T-helper 2 cell treated with Interferon-gamma antibody and Interleukin-4, amounts not matched to agents 5 μg/mL and 100 μg/mL, for 36 hours (primary cell): ENCODE measurements around the gene ADAMTS2.

Experiments used
- DNase-seq: peaks from one replicate; pipeline ENCODE4 v3.0.0; 2021; ENCODE audit warnings: low spot score
- H3K27ac Mint-ChIP-seq: one replicate; pipeline ENCODE4 v1.8.0; 2021; ENCODE audit warnings: mild to moderate bottlenecking, mixed read lengths
- H3K27me3 Mint-ChIP-seq: one replicate; pipeline ENCODE4 v1.8.0; 2021; ENCODE audit warnings: low read depth, mixed read lengths
- H3K36me3 Mint-ChIP-seq: one replicate; pipeline ENCODE4 v1.8.0; 2021; ENCODE audit warnings: low read depth, mixed read lengths
- H3K4me1 Mint-ChIP-seq: one replicate; pipeline ENCODE4 v1.8.0; 2021; ENCODE audit warnings: low read depth, mixed read lengths
- H3K4me3 Mint-ChIP-seq: one replicate; pipeline ENCODE4 v1.8.0; 2022; ENCODE audit warnings: mild to moderate bottlenecking, moderate library complexity, mixed read lengths
- H3K9me3 Mint-ChIP-seq: one replicate; pipeline ENCODE4 v1.8.0; 2021; ENCODE audit warnings: mixed read lengths

ADAMTS2 gene

GRCh38 chr5:179362355-179362754, 17.1 kb upstream of the ADAMTS2 start:
- H3K27me3 Mint-ChIP-seq: no peaks in the 10 kb centered on the region
- H3K4me3 Mint-ChIP-seq: no peak overlapping the region
- no peaks in the 10 kb centered on the region for H3K4me1 Mint-ChIP-seq
- H3K27ac Mint-ChIP-seq: no peak overlapping the region
- DNase-seq: no peak
- H3K36me3 Mint-ChIP-seq: no peaks in the 10 kb centered on the region
- no peaks in the 10 kb centered on the region for H3K9me3 Mint-ChIP-seq

DNA sequence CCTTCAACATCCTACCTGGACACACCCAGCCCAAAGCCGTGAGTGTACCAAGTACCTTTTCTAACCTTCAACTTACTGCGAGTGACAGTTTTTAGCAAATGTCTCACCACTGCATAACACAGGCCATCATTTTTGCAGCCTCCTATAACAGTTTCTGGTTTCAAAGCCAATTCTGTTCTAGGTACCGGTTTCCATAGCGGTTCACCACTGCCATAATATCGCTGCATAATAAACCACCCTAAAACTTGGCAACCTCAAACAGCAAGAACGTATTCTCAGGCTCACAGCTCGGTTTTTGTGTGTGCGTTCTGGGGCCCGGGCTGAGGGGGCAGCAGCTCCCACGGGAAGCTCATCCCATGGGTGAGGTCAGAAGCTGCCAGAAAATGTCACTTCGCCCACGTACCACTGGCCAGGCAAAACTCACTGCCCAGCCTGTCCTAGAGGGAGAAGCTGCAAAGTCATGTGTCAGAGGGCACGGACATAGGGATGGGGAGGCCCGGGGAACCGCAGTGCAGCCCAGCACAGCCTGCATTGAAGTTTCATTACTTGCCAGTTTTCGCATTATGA, 15.9 kb upstream of the ADAMTS2 start:
- Mint-ChIP-seq H3K9me3 (no peaks in the 10 kb centered on the region), H3K36me3 (no peaks in the 10 kb centered on the region), H3K4me1 (no peaks in the 10 kb centered on the region), H3K27ac (no peak overlapping the region), H3K27me3 (no peaks in the 10 kb centered on the region), H3K4me3 (no peak overlapping the region)
- no peak for DNase-seq

DNA sequence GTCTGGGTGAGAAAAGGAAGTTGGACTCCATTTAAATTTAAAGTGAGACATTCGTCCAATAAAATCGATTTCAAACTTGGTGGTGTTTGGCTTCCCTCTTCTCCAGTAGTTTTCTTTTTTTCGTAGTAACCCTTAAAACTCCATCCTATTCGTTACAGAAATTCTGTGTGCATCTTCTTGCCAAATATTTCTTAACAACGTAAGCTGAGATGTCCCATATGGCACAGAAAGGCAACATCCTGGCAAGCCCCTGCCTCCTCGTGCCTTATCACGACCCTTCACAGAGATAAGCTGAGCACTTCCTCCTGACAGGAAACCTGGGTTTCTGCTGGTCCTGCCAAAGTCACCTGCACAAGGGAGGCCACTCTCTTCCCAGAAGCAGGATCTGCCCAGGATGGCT, 11.8 kb upstream of the ADAMTS2 start:
- Mint-ChIP-seq H3K27me3 (no peaks in the 10 kb centered on the region), H3K27ac (no peak overlapping the region), H3K36me3 (no peaks in the 10 kb centered on the region), H3K9me3 (no peaks in the 10 kb centered on the region), H3K4me3 (no peak overlapping the region), H3K4me1 (no peaks in the 10 kb centered on the region)
- no peak for DNase-seq

- no peak overlapping the region for H3K4me3 Mint-ChIP-seq
- H3K9me3 Mint-ChIP-seq: no peaks in the 10 kb centered on the region
- no peaks in the 10 kb centered on the region for H3K27me3 Mint-ChIP-seq
- no peak overlapping the region for H3K27ac Mint-ChIP-seq
- no peak for DNase-seq
- H3K36me3 Mint-ChIP-seq: no peaks in the 10 kb centered on the region
- H3K4me1 Mint-ChIP-seq: no peaks in the 10 kb centered on the region
These were observed 11.0 kb upstream of the ADAMTS2 start for GRCh38 chr5:179355976-179356974.

DNA sequence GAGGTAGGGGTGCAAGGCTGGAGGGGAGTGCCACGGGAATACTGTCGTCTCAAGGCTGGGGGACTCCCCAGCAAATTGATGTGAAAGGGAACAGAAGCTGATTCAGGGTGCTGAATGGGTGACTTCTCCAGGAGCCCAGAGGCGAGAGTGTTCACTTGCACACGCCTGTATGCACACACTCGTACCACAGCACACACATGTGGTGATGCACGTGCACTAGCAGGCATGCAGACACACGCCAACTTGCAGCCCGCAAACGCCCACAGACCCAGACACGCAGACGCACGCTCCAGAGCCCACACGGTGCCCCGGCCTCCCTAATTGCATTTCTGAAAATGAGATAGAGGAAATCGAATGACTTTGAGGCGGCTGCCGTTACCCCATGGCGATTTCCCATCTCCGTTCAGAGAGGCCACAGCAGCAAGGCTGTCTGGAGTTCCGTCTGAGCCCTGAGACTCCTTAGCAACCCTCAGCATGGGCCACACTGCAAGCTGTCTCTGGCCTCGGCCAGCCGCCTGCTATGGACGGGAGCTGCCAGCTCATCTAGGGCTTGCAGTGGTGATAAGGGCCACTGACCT, 9.1 kb upstream of the ADAMTS2 start:
- Mint-ChIP-seq H3K9me3 (no peaks in the 10 kb centered on the region), H3K27me3 (no peaks in the 10 kb centered on the region), H3K4me3 (no peak overlapping the region), H3K27ac (no peak overlapping the region), H3K36me3 (no peaks in the 10 kb centered on the region), H3K4me1 (no peaks in the 10 kb centered on the region)
- no peak for DNase-seq

GRCh38 chr5:179348843-179349242, 3.6 kb upstream of the ADAMTS2 start:
- peaks cover 27% of the 10 kb centered on the region for H3K27me3 Mint-ChIP-seq

DNA sequence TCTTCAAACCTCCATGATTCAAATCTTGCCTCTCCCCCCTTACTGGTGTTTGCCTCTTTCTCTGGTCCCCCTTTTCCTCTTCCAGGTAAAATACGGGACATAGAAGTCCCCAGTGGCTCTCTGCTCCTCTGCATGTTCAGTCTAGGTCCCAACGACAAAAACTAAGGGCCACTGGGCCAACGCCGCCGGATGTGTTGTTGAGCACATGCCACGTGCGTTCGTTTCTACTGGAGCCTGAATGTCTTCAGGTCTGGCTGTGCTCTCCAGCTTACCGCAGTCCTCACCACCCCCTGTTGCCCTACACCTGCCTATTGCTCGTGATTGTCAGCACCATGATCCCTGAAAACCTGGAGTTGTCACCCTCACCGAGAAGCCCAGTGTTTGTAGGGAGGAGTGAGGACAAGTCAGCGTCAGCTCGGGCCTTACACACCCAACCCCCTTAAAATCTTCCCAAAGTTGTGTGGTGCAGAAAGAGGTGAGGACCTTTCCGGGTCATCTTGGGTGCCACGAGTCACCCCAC, 2.8 kb upstream of the ADAMTS2 start:
- Mint-ChIP-seq H3K36me3 (no peaks in the 10 kb centered on the region), H3K27me3 (peaks cover 32% of the 10 kb centered on the region), H3K9me3 (no peaks in the 10 kb centered on the region), H3K27ac (no peak overlapping the region), H3K4me1 (no peaks in the 10 kb centered on the region), H3K4me3 (no peak overlapping the region)
- DNase-seq: no peak

More at GRCh38 chr5:179348843-179349242, 3.6 kb upstream of the ADAMTS2 start:
- Mint-ChIP-seq H3K27ac (no peak overlapping the region), H3K36me3 (no peaks in the 10 kb centered on the region), H3K9me3 (no peaks in the 10 kb centered on the region), H3K4me3 (no peak overlapping the region), H3K4me1 (no peaks in the 10 kb centered on the region)
- DNase-seq: no peak

- DNase-seq: no peak
- no peaks in the 10 kb centered on the region for H3K36me3 Mint-ChIP-seq
- H3K27me3 Mint-ChIP-seq: peaks cover 37% of the 10 kb centered on the region
- no peak overlapping the region for H3K27ac Mint-ChIP-seq
- H3K9me3 Mint-ChIP-seq: no peaks in the 10 kb centered on the region
- no peaks in the 10 kb centered on the region for H3K4me1 Mint-ChIP-seq
- H3K4me3 Mint-ChIP-seq: no peak overlapping the region
These were observed 2.3 kb upstream of the ADAMTS2 start for GRCh38 chr5:179347581-179347980.

DNA sequence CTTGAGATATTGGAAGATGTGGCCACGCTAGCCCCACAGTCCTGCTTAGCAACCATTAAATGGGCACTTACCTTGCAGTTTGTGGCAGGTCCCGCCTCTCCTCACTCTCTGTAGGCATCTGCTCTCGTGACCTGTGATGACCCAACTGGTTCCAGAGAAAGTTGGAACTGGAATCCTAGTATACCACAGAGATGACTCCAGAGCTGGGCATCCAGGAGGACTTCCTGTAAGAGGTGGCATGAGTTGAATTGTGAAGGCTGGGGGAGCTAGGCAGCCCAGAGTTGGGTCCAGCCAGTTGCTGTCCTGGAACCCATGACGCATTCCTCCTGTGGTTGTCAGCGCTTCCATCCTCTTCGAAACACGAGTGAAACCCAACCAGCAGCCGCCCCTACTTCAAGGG, 1.6 kb upstream of the ADAMTS2 start:
- Mint-ChIP-seq H3K27ac (no peak overlapping the region), H3K9me3 (no peaks in the 10 kb centered on the region), H3K36me3 (no peaks in the 10 kb centered on the region), H3K4me1 (no peaks in the 10 kb centered on the region), H3K4me3 (no peak overlapping the region), H3K27me3 (peaks cover 44% of the 10 kb centered on the region)
- DNase-seq: no peak

- Mint-ChIP-seq H3K27me3 (peaks cover 45% of the 10 kb centered on the region), H3K4me3 (peak overlapping the region; percentile 36), H3K27ac (no peak overlapping the region), H3K36me3 (no peaks in the 10 kb centered on the region), H3K4me1 (no peaks in the 10 kb centered on the region), H3K9me3 (no peaks in the 10 kb centered on the region)
- DNase-seq: no peak
These were observed 1.1 kb upstream of the ADAMTS2 start for GRCh38 chr5:179346401-179346800.

DNA sequence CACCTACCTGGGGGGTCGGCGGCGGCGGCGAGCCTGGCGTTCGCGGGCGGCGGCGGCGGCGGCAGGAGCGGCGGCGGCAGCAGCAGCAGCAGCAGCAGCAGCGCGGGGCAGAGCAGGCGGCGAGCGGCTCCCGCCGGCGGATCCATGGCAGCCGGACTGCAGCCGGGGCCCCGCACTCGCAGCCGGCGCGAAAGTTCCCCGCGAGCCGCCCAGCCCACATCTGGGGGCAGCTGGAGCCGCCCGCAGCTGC, 153 bp downstream of the ADAMTS2 start:
- H3K27me3 Mint-ChIP-seq: peaks cover 49% of the 10 kb centered on the region
- no peak overlapping the region for H3K4me3 Mint-ChIP-seq
- H3K27ac Mint-ChIP-seq: no peak overlapping the region
- DNase-seq: no peak
- H3K9me3 Mint-ChIP-seq: no peaks in the 10 kb centered on the region
- no peaks in the 10 kb centered on the region for H3K36me3 Mint-ChIP-seq
- H3K4me1 Mint-ChIP-seq: no peaks in the 10 kb centered on the region

GRCh38 chr5:179344431-179345182, 654 bp downstream of the ADAMTS2 start:
- H3K4me3 Mint-ChIP-seq: no peak overlapping the region
- no peak for DNase-seq
- peaks cover 49% of the 10 kb centered on the region for H3K27me3 Mint-ChIP-seq
- no peaks in the 10 kb centered on the region for H3K4me1 Mint-ChIP-seq
- H3K27ac Mint-ChIP-seq: no peak overlapping the region
- no peaks in the 10 kb centered on the region for H3K36me3 Mint-ChIP-seq
- H3K9me3 Mint-ChIP-seq: no peaks in the 10 kb centered on the region

DNA sequence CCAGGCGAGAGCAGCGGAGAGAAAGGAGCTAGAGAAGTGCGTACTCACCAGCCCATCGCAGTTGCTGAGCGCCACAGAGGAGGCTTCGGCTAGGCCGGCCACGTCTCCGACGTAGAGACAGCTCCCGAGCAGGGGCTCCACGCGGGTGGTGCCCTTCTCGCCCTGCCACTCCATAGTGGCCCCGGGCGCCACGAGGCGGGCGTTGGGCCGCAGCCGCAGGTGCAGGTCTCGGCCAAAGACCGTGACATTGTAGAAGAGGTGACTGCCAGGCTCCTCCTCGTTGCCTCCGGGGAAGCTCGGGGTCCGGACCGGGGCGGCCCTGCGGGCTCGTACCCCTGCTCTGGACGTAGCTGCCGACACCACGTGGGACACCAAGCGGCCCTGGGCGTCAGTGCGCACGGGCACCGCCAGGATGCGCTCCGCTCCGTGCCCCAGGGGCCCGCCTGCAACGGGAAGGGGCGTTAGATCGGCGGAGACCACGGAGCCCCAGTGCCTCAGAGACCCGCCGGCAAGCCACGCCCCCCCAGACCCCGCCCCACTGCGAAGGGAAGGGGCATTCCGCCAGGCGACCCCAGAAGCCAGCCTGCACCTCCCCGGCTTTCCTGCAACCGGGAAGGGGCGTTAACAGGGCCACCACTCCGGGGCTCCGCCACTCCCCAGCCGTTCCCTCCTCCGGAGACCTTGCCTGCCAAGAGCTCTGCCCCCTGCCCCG, 1.4 kb downstream of the ADAMTS2 start:
- Mint-ChIP-seq H3K4me3 (no peak overlapping the region), H3K27me3 (peaks cover 46% of the 10 kb centered on the region), H3K36me3 (no peaks in the 10 kb centered on the region), H3K4me1 (no peaks in the 10 kb centered on the region), H3K9me3 (no peaks in the 10 kb centered on the region), H3K27ac (no peak overlapping the region)
- no peak for DNase-seq
